K562 (cell line): ENCODE data around the gene PCDHB15. TPM values are rescaled to one million over a fixed set of nuclear protein-coding genes. Genes with fewer than 3 reads are reported as not detected.
A peak's percentile ranks its signal among the peaks of the same experiment; 100 is the strongest.

ENCODE experiments used
- ATAC-seq: fragments of 200-7000 bp; cut with Tn5 transposase; 3 replicates; pipeline ENCODE4 v1.9.1; 2020; ENCODE audit warnings: moderate library complexity
- BruUV-seq: library from RNA; stranded (reverse); fragments of 400-500 nt; replicated peaks from 2 replicates; lab custom pipeline; 2021; lab: Mats Ljungman, UMichigan
- CTCF ChIA-PET: fragments of 300-600 bp; formaldehyde crosslinking; extraction: SDS; loops from one replicate; lab custom pipeline; 2021; ENCODE audit warnings: low intra/inter-chr PET ratio; lab: Yijun Ruan, JAX
- POLR2A ChIA-PET: fragments of 300-600, 350-650 bp; sonication (Branson Sonifier 250); formaldehyde crosslinking; extraction: SDS; loops from one replicate; lab custom pipeline; 2021; ENCODE audit warnings: antibody characterized with exemption, inconsistent platforms; lab: Yijun Ruan, JAX
- DNase-seq, 4 experiments: peaks; one replicate each; pipeline versions ENCODE4 v3.0.0 to v3.0.0-alpha.2; 2011 to 2018; ENCODE audit warnings: low spot score in 3 of 4, mixed read lengths in 3 of 4; ENCODE audit errors: extremely low read depth in 1 of 4
- FAIRE-seq: peaks from 2 replicates; lab custom pipeline; 2011; peaks lifted over from hg19 to GRCh38; lab: Jason Lieb, UNC
- H2AFZ ChIP-seq: 2 replicates; pipeline ENCODE4 v1.6.0; 2011; ENCODE audit warnings: low read depth, low read length, control low read depth, inconsistent platforms
- H3K27ac ChIP-seq: fragments of 200-600 bp; 3 replicates; pipeline ENCODE4 v1.8.0; 2011; ENCODE audit warnings: low read depth, mild to moderate bottlenecking, control low read depth, inconsistent platforms, low read length, moderate library complexity, mixed read lengths; ENCODE audit errors: extremely low read depth
- H3K27me3 ChIP-seq, 2 experiments: fragments of 300-600 bp in 1 of 2; 2 replicates in 1 of 2; 3 replicates in 1 of 2; pipeline versions ENCODE4 v1.6.0 to v1.8.0; 2011; ENCODE audit warnings: inconsistent platforms in 2 of 2, low read length in 2 of 2, mild to moderate bottlenecking in 1 of 2, mixed read lengths in 1 of 2, moderate library complexity in 1 of 2; ENCODE audit not compliant: control insufficient read depth in 2 of 2, insufficient read depth in 2 of 2
- H3K36me3 ChIP-seq: fragments of 300-600 bp; 3 replicates; pipeline ENCODE4 v1.8.0; 2011; ENCODE audit warnings: mild to moderate bottlenecking, low read length, inconsistent platforms; ENCODE audit not compliant: control insufficient read depth, insufficient read depth
- H3K4me1 ChIP-seq, 2 experiments: fragments of 200-600 bp in 1 of 2; replicated peaks in 1 of 2; 2 replicates in 1 of 2; 3 replicates in 1 of 2; pipeline versions ENCODE4 v1.5.1 to v1.8.0; 2011; ENCODE audit warnings: inconsistent platforms in 2 of 2, low read length in 2 of 2, mild to moderate bottlenecking in 1 of 2, mixed read lengths in 1 of 2, moderate library complexity in 1 of 2; ENCODE audit not compliant: control insufficient read depth in 2 of 2, insufficient read depth in 2 of 2
- H3K4me2 ChIP-seq: 2 replicates; pipeline ENCODE4 v1.6.1; 2011; ENCODE audit warnings: low read length, control low read depth, inconsistent platforms, mixed read lengths; ENCODE audit not compliant: insufficient read depth
- H3K4me3 ChIP-seq: fragments of 200-600 bp; sonication (generic), shearing (Covaris generic); 2 replicates; pipeline ENCODE4 v1.5.1; 2016; ENCODE audit warnings: control low read depth, inconsistent platforms
- H3K79me2 ChIP-seq: fragments of 200-600 bp; 3 replicates; pipeline ENCODE4 v1.8.0; 2011; ENCODE audit warnings: low read length, inconsistent platforms; ENCODE audit not compliant: control insufficient read depth, insufficient read depth
- H3K9ac ChIP-seq, 2 experiments: 2 replicates each; pipeline versions ENCODE4 v1.6.0 to v1.6.1; 2011; ENCODE audit warnings: low read depth in 2 of 2, low read length in 2 of 2, control low read depth in 1 of 2, inconsistent platforms in 1 of 2, mild to moderate bottlenecking in 1 of 2, mixed read lengths in 1 of 2; ENCODE audit not compliant: insufficient read depth in 1 of 2
- H3K9me1 ChIP-seq: one replicate; pipeline ENCODE4 v1.6.0; 2011; ENCODE audit warnings: inconsistent platforms, mild to moderate bottlenecking, low read length, moderate library complexity; ENCODE audit not compliant: control insufficient read depth, insufficient read depth
- H3K9me3 ChIP-seq: replicated peaks from 2 replicates; pipeline ENCODE4 v1.5.1; 2011; ENCODE audit warnings: low read depth, low read length, inconsistent platforms; ENCODE audit not compliant: control insufficient read depth, insufficient read depth
- H4K20me1 ChIP-seq: replicated peaks from 2 replicates; pipeline ENCODE4 v1.6.1; 2011; ENCODE audit warnings: low read length, inconsistent platforms, mixed read lengths; ENCODE audit not compliant: control insufficient read depth, insufficient read depth
- CCAR2 ChIP-seq: fragments of 200-400 bp; formaldehyde crosslinking; IDR thresholded peaks from 2 replicates; pipeline ENCODE4 v1.6.1; 2017; ENCODE audit warnings: mild to moderate bottlenecking, low read depth, low read length
- GTF2F1 ChIP-seq: IDR thresholded peaks from 2 replicates; pipeline ENCODE4 v1.6.1; 2011; ENCODE audit warnings: low read depth, low read length, improper control_type of control experiment
- PHF8 ChIP-seq: fragments of 200-600 bp; sonication (generic); IDR thresholded peaks from 2 replicates; pipeline ENCODE4 v1.6.1; 2012; ENCODE audit warnings: mixed run types, mild to moderate bottlenecking, inconsistent platforms, low read length, moderate library complexity, borderline replicate concordance
- TRIM24 ChIP-seq, 2 experiments: fragments of 450-650 bp; IDR thresholded peaks; 2 replicates each; pipeline ENCODE4 v1.6.1; 2016
- TRIM28 ChIP-seq: fragments of 450-650 bp; IDR thresholded peaks from 2 replicates; pipeline ENCODE4 v1.6.1; 2017
- XRCC3 ChIP-seq: fragments of 450-650 bp; IDR thresholded peaks from 2 replicates; pipeline ENCODE4 v1.6.1; 2017; ENCODE audit warnings: mild to moderate bottlenecking, moderate library complexity
- ZNF274 ChIP-seq: IDR thresholded peaks from 2 replicates; pipeline ENCODE4 v1.6.1; 2011; ENCODE audit warnings: low read depth, mild to moderate bottlenecking, low read length, moderate library complexity, borderline replicate concordance
- WGBS: fragments of 100-300 bp; shearing (Covaris generic); methylation state at CpG from one replicate; pipeline ENCODE4 v1.1.6; 2016; ENCODE audit warnings: low coverage, mixed read lengths; ENCODE audit not compliant: insufficient coverage; ENCODE audit errors: missing lambda C conversion rate; 5-methylcytosine and 5-hydroxymethylcytosine counted together
- in situ Hi-C: fragments of 300-500 bp; cut with MboI; formaldehyde crosslinking; loops from 4 replicates; pipeline ENCODE4 v1.15.0; 2018; ENCODE audit warnings: inconsistent platforms, mixed read lengths
- intact Hi-C: fragments of 100-400 bp; cut with micrococcal nuclease; formaldehyde crosslinking; loops from 2 replicates; pipeline ENCODE4 v1.14.2; 2022
- polyA plus RNA-seq, 8 experiments: library from polyadenylated mRNA; depleted of rRNA in 4 of 8; stranded (reverse) in 5 of 8; unstranded in 3 of 8; fragments of >200 nt; fragmentation: Nextera tagmentation in 2 of 8; fragmentation: Illumina TruSeq in 1 of 8; extraction: Ambion mirVana in 2 of 8; extraction: Trizol in 1 of 8; gene quantifications; 2 replicates each; pipeline versions ENCODE4 v1.2.1 to v1.2.3, GENCODE V29; 2011 to 2014; ENCODE audit warnings: inconsistent platforms in 1 of 8, missing spikeins in 1 of 8
- total RNA-seq, 7 experiments: library from RNA; depleted of rRNA in 6 of 7; stranded (reverse); fragments of >200 nt in 6 of 7; fragmentation: Illumina TruSeq in 2 of 7; extraction: Trizol in 2 of 7; gene quantifications; 2 replicates each; pipeline versions ENCODE4 v1.2.1 to v1.2.3, GENCODE V29; 2011 to 2021; ENCODE audit warnings: low replicate concordance in 1 of 7

Gene PCDHB15
- total and polyA plus RNA-seq, 9 of the 15 experiments (the other 6 are each of a cell fraction or from before 2014, with no cell fraction given) = 0.04 to 0.15 (median 0.07) TPM; not detected in 5

DNA sequence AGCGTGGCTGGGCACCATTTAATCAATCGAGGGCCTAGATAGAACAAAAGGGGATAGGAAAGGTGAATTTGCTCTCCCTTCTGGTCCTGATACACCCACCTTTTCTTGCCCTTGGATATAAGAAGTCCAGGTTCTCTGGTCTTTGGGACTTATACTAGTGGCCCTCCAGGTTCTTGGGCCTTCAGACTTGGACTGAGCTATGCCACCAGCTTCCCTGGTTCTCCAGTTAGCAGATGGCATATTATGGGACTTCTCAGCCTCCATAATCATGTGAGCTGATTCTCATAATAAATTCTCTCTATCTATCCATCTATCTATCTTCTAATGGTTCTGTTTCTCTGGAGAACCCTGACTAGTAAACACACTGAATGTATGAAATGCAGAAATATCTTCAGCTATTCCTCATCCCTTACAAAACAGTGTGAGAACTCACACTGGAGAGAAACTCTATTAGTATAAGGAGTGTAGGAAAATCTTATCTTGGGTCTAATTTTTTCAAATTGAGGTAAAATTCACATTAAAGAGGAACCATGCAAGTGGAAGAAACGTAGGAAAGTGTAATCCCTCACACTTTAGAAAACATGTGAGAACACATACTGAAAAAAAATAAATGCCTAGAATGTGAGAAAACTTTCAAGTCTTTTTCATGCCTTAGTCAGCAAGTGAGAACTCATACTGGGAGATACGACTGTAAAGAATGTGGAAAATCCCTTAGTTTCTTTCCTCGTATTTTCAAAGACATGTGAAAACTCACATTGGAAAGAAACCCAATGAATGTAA, 15.5 kb downstream of the PCDHB15 start:
- intact Hi-C loops = no loop called here
- no peak for FAIRE-seq
- no peaks in the 10 kb centered on the region for H3K79me2 ChIP-seq
- H3K4me2 ChIP-seq = no peak overlapping the region
- POLR2A ChIA-PET = interaction anchor here (0.6 kb wide), 1 partner anchor 65 kb away, joined by 3 read pairs; no protein-coding TSS in a partner anchor
- no peaks in the 10 kb centered on the region for H4K20me1 ChIP-seq
- ATAC-seq = no peak
- H3K27me3 ChIP-seq = no peaks in the 10 kb centered on the region
- H3K9me1 ChIP-seq = no peaks in the 10 kb centered on the region
- no peak overlapping the region for H3K9ac ChIP-seq
- peaks cover 13% of the 10 kb centered on the region for H3K9me3 ChIP-seq
- no peak overlapping the region for H2AFZ ChIP-seq
- in situ Hi-C loops = no loop called here
- BruUV-seq = no TSS peak
- H3K4me3 ChIP-seq = no peak overlapping the region
- 0% methylated on average over 5 of the region's 5 CpGs for WGBS
- CTCF ChIA-PET = no interaction called here
- no peaks in the 10 kb centered on the region for H3K4me1 ChIP-seq
- H3K36me3 ChIP-seq = no peaks in the 10 kb centered on the region
- TF ChIP-seq CCAR2 = no peak
- TF ChIP-seq GTF2F1 = no peak
- TF ChIP-seq TRIM24 (IDR thresholded peaks at IDR 0.05) = 0 out of 4 replicates have a peak, but pooled peaks of 1 of the 2 experiments have one; percentile 30
- TF ChIP-seq PHF8 = no peak
- TF ChIP-seq XRCC3 = 0 out of 2 replicates have a peak, but pooled peaks have one; percentile 50
- peak; percentile 93 for TF ChIP-seq TRIM28
- peak; percentile 98 for TF ChIP-seq ZNF274
- TF ChIP-seq, all 486 proteins: peak for 4
- no peak overlapping the region for H3K27ac ChIP-seq
- DNase-seq = no peak
